Fibroblast of mammary gland (primary cell): ENCODE data around the gene TXN.

ENCODE experiments used
- DNase-seq: peaks from one replicate; pipeline ENCODE4 v3.0.0-alpha.2; 2010; ENCODE audit warnings: low read depth
- H3K4me3 ChIP-seq: 2 replicates; pipeline ENCODE4 v1.5.1; 2011; ENCODE audit warnings: low read depth, mild to moderate bottlenecking, low read length, moderate library complexity; ENCODE audit not compliant: control insufficient read depth
- TF ChIP-seq, protein P1 (sequence below): conservative IDR thresholded peaks from 2 replicates; pipeline ENCODE4 v1.5.1; 2011; ENCODE audit warnings: low read depth, low read length, inconsistent platforms; ENCODE audit not compliant: control insufficient read depth, insufficient read depth

TXN gene

DNA sequence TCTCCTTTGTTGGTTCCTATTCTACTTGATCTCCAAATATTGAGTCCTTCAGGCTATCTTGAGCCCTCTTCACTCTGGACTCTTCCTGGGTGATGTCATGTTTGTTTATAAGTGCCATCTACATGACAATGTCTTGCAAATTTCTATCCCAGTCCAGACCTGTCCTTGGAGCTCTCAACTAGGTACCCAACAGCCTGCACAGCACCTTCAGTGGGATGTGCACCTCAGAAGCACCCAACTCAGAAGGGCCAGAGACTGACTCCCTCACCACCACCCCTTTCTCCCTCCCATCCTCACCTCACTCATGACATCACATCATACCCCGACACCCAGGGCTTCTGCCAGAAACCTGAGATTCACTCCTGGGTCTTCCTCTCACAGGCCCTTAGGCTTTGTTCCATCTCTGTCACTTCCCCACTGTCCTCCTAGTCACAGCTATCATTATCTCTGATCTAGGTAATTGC lies 14.4 kb downstream of the TXN start:
- DNase-seq = no peak
- TF ChIP-seq, protein P1, sequence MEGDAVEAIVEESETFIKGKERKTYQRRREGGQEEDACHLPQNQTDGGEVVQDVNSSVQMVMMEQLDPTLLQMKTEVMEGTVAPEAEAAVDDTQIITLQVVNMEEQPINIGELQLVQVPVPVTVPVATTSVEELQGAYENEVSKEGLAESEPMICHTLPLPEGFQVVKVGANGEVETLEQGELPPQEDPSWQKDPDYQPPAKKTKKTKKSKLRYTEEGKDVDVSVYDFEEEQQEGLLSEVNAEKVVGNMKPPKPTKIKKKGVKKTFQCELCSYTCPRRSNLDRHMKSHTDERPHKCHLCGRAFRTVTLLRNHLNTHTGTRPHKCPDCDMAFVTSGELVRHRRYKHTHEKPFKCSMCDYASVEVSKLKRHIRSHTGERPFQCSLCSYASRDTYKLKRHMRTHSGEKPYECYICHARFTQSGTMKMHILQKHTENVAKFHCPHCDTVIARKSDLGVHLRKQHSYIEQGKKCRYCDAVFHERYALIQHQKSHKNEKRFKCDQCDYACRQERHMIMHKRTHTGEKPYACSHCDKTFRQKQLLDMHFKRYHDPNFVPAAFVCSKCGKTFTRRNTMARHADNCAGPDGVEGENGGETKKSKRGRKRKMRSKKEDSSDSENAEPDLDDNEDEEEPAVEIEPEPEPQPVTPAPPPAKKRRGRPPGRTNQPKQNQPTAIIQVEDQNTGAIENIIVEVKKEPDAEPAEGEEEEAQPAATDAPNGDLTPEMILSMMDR = no peak
- no peak overlapping the region for H3K4me3 ChIP-seq

DNA sequence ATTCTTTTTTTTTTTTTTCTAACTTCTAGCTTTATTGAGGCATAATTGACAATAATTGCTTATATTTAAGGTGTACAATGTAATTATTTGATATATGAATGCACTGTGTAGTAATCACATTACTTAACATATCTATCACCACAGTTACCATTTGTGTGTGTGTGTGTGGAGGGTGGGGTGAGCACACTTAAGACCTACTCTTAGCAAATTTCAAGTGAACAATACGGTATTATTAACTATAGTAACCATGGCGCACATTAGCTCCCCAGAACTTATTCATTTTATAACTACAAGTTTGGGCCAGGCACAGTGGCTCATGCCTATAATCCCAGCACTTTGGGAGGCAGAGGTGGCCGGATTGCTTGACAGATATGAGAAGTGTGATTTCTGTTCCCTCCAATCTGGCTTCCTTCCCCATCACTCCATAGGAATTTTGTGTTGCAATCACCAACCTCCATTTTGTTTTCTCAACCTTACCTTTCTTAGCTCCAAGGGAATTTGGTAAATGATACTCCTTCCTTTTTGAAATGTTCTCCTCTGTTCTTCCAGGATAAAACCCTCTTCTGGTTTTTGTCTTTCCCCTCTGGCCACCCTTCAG lies 14.9 kb downstream of the TXN start:
- DNase-seq = peak; percentile 46
- no peak overlapping the region for H3K4me3 ChIP-seq
- TF ChIP-seq, protein P1 = no peak

DNA sequence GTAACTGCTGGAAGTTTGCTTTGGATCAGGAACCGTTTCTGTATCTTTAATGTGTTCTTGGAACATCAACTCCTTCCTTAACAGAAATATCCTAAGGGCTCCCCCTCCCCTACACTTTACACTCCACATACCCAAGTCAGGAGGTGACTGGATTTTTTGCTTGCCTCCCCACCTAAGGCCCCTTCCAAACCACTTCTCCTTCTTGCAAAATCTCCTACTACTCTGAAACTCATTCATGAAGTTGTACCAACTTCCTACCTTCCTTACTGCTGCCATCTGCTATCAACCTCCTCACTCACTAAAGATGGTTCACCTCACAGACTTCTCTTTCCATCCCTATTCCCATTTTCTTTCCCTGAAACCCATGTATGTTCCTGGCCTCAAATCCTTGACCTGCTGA lies 16.1 kb downstream of the TXN start:
- TF ChIP-seq, protein P1 = no peak
- DNase-seq = no peak
- H3K4me3 ChIP-seq = no peak overlapping the region

DNA sequence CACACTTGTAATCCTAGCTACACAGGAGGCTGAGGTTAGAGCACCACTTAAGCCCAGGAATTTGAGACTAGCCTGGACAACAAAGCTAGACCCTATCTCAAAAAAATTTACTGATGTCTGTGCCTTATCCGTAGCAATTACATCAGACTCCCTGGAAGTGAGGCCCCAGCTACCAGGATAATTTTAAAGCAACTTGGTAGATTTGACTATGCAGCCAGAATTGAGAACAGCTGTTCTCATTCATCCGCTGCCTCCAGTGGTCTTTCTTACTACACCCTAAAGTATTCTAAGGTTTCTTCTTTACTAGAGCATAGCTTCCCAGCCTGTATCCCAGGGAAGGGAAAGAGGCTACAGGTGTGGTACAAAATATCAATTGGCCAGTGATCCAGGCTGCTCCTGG lies 28.0 kb downstream of the TXN start:
- no peak overlapping the region for H3K4me3 ChIP-seq
- no peak for DNase-seq
- TF ChIP-seq, protein P1 = no peak

DNA sequence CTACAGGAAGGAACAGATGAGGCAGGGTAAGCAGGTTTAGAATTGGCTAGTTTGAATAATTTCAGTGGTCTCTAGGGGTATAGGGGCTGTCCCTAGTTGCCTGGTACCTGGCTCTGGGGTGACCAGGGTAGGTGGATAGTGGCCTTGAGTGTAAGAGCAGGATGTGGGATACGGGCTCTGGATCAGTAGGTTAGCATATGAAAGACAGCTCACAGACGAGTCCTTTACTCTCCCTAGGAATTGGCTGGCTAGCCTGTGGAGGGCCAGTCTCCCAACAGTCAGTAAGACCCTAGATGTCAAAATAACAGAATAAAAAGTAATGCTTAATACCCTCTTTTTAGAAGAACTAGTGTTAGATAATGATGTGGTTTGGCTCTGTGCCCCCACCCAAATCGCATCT lies 31.7 kb downstream of the TXN start:
- no peak for DNase-seq
- TF ChIP-seq, protein P1 = no peak
- H3K4me3 ChIP-seq = no peak overlapping the region

DNA sequence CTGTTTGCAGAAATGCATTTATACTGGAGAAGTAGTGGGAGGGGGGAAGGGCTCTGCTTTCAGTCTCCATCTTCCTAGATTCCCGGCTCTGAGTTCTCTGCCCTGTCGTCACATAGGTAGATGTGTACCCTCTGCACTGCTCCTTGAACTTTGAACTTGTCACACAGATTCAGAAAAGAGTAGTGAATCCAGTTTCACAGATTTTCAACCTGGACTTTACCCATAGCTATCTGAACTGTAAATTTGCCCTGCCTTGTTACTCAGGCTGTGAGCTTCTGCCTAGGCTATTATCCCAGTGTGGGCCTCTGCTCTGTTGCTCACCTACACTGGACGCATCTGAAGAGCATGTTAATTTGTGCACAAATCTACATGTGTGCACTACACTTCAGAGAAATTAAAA lies 35.5 kb downstream of the TXN start:
- H3K4me3 ChIP-seq = no peak overlapping the region
- TF ChIP-seq, protein P1 = no peak
- DNase-seq = no peak

DNA sequence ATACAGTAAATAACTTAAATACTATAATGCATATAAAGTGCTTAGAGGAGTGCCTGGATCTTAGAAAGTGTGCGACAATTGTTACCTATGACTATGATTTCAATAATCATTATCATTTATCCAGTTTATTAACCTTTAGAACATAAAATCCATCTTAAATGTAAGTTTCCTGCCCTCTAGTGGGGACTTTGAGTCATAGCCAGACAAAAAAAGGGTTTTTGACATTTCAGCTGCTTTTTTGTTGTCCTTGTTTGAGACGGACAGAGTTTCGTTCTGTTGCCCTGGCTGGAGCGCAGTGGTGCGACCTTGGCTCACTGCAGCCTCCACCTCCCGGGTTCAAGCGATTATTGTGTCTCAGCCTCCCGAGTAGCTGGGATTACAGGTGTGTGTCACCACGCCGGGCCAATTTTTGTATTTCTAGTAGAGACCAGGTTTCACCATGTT lies 38.6 kb downstream of the TXN start:
- H3K4me3 ChIP-seq = no peak overlapping the region
- DNase-seq = peak; percentile 72
- TF ChIP-seq, protein P1 = peak; percentile 67
